ENCODE results near the gene ASB9. TPM values are rescaled to one million over a fixed set of nuclear protein-coding genes. Genes with fewer than 3 reads are reported as not detected.

The ASB9 gene
- total RNA-seq, 1 donor from 2014 or later: not detected

DNA sequence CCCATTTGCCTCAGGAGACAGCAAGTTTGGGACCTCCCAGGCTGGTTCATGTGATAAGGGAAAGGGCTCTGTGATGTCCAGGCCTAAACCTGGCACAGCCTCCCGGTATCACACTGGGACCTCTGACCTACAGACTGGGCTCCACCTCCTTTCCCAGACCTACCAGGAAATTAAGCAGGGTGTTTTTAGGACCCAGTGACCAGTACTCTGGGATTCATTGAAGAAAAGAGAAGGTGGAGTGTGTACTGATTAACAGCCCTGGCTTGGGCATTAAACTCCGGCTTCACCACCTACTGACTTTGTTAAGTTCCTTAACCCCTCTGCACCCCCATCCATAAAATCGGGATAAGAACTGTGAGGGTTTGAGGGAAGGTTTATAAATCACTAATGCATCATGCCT is 28.6 kb downstream of the ASB9 start:
- FAIRE-seq: no peak
- no peaks in the 10 kb centered on the region for H3K36me3 ChIP-seq (ENCODE audit: control insufficient read depth, insufficient read depth, low read length)
- DNase-seq (ENCODE audit: low read depth): no peak
- no peak for TF ChIP-seq CTCF (IDR thresholded peaks at IDR 0.05; ENCODE audit: insufficient read depth, low read length, severe bottlenecking)
- H3K4me3 ChIP-seq (ENCODE audit: low read depth, low read length): no peak overlapping the region
- no peaks in the 10 kb centered on the region for H3K27me3 ChIP-seq (ENCODE audit: control insufficient read depth, insufficient read depth, low read length)

DNA sequence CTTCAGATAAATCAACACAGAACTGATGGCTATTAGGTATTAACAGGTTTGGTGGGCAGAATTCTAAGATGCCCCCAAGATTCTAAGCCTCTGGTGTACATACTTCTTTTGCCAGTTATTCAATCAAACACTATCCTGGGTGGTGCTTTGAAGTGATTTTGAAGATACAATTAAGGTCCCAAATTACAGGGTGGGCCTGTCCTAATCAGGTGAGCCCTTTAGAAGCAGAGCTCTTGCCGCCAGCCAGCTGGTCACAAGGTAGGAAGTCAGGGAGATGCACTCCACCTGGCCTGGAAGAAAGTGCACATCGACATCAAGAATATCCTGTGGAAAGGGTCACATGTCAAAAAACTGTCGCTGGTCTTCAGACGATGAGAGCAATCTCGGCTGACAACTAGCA is 29.5 kb downstream of the ASB9 start:
- DNase-seq (ENCODE audit: low read depth) (no peak), FAIRE-seq (no peak)
- no peak overlapping the region for H3K4me3 ChIP-seq (ENCODE audit: low read depth, low read length)
- H3K36me3 ChIP-seq (ENCODE audit: control insufficient read depth, insufficient read depth, low read length): no peaks in the 10 kb centered on the region
- no peaks in the 10 kb centered on the region for H3K27me3 ChIP-seq (ENCODE audit: control insufficient read depth, insufficient read depth, low read length)
- no peak for TF ChIP-seq CTCF (IDR thresholded peaks at IDR 0.05; ENCODE audit: insufficient read depth, low read length, severe bottlenecking)

DNA sequence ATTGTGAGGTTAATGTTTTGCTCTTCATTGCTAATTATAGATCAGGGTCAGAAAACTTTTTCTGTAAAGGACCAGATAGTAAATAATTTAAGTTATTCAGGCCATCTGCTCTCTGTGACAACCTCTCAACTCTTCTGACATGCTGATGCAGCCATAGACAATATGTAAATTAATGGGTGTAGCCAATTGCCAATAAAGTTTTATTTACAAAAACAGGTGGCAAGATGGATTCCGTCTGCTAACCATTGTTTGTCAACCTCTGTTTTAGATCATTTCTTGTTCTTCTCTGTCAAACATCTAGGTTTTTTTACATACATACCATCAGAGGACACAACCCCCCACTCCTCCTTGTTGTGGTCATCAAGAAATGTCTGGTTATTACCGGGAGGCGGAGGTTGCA is 33.7 kb downstream of the ASB9 start:
- FAIRE-seq (no peak), DNase-seq (ENCODE audit: low read depth) (no peak)
- no peaks in the 10 kb centered on the region for H3K27me3 ChIP-seq (ENCODE audit: control insufficient read depth, insufficient read depth, low read length)
- no peak overlapping the region for H3K4me3 ChIP-seq (ENCODE audit: low read depth, low read length)
- no peak for TF ChIP-seq CTCF (IDR thresholded peaks at IDR 0.05; ENCODE audit: insufficient read depth, low read length, severe bottlenecking)
- no peaks in the 10 kb centered on the region for H3K36me3 ChIP-seq (ENCODE audit: control insufficient read depth, insufficient read depth, low read length)

- TF ChIP-seq CTCF (IDR thresholded peaks at IDR 0.05; ENCODE audit: insufficient read depth, low read length, severe bottlenecking): no peak
- DNase-seq (ENCODE audit: low read depth): no peak
- H3K4me3 ChIP-seq (ENCODE audit: low read depth, low read length): no peak overlapping the region
- FAIRE-seq: no peak
- H3K36me3 ChIP-seq (ENCODE audit: control insufficient read depth, insufficient read depth, low read length): no peaks in the 10 kb centered on the region
- H3K27me3 ChIP-seq (ENCODE audit: control insufficient read depth, insufficient read depth, low read length): no peaks in the 10 kb centered on the region
Observed at GRCh38 chrX:15235001-15235400, 34.9 kb downstream of the ASB9 start.

- Histone ChIP-seq H3K36me3 (ENCODE audit: control insufficient read depth, insufficient read depth, low read length) (no peaks in the 10 kb centered on the region), H3K4me3 (ENCODE audit: low read depth, low read length) (no peak overlapping the region), H3K27me3 (ENCODE audit: control insufficient read depth, insufficient read depth, low read length) (no peaks in the 10 kb centered on the region)
- DNase-seq (ENCODE audit: low read depth): peak; percentile 11
- no peak for FAIRE-seq
- TF ChIP-seq CTCF (IDR thresholded peaks at IDR 0.05; ENCODE audit: insufficient read depth, low read length, severe bottlenecking): no peak
Observed at GRCh38 chrX:15233416-15234015, 36.4 kb downstream of the ASB9 start.

DNA sequence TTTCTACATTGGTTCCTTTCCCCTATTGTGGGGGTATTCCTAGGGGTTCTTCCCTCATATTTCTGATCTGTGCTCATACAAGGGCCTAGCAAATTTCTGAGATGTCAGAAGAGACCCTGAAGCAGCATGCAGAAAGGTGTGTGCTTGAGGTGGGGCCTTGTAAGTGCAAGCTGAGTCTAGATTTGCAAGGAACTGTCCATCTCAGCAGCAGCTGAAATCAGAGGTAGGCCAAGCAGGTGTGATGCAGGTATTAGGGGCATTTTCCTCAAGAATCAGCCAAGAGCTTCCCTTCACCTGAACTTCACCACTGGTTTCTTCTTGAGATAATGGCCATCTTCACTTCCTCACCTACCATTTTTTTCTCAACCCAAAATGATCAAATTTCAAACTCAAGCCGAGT is 45.1 kb downstream of the ASB9 start:
- FAIRE-seq (no peak), DNase-seq (ENCODE audit: low read depth) (no peak)
- H3K4me3 ChIP-seq (ENCODE audit: low read depth, low read length): no peak overlapping the region

More for the DNA sequence above, 45.1 kb downstream of the ASB9 start:
- no peaks in the 10 kb centered on the region for H3K36me3 ChIP-seq (ENCODE audit: control insufficient read depth, insufficient read depth, low read length)
- no peak for TF ChIP-seq CTCF (IDR thresholded peaks at IDR 0.05; ENCODE audit: insufficient read depth, low read length, severe bottlenecking)
- H3K27me3 ChIP-seq (ENCODE audit: control insufficient read depth, insufficient read depth, low read length): no peaks in the 10 kb centered on the region

Data from bronchial epithelial cell (primary cell).